SK-N-MC (cell line): ENCODE results near the gene EPAS1.

Experiments
- DNase-seq: peaks from one replicate; pipeline ENCODE4 v3.0.0-alpha.2; 2011; ENCODE audit warnings: low read depth, low spot score
- H3K27ac ChIP-seq: fragments of 200-600 bp; sonication (generic); 2 replicates; pipeline ENCODE4 v1.5.1; 2016; ENCODE audit warnings: mixed run types
- H3K36me3 ChIP-seq: fragments of 200-600 bp; sonication (generic); 2 replicates; pipeline ENCODE4 v1.6.1; 2017; ENCODE audit warnings: antibody characterized with exemption, low read length, mixed read lengths; ENCODE audit not compliant: insufficient read depth
- H3K4me3 ChIP-seq: fragments of 200-600 bp; sonication (generic); 2 replicates; pipeline ENCODE4 v1.5.1; 2016
- H3K9ac ChIP-seq: fragments of 200-600 bp; sonication (generic); 2 replicates; pipeline ENCODE4 v1.8.0; 2017; ENCODE audit warnings: mixed run types, mixed read lengths; ENCODE audit not compliant: insufficient read length
- H3K9me3 ChIP-seq: fragments of 200-600 bp; sonication (generic); 2 replicates; pipeline ENCODE4 v1.6.1; 2017; ENCODE audit warnings: low read depth, mild to moderate bottlenecking, antibody characterized with exemption, low read length, moderate library complexity, mixed read lengths
- EZH2 ChIP-seq: fragments of 200-600 bp; sonication (generic); IDR thresholded peaks from one replicate; pipeline ENCODE4 v1.6.1; 2017; ENCODE audit warnings: antibody characterized with exemption
- FOXP2 ChIP-seq: optimal IDR thresholded peaks from 2 replicates; pipeline ENCODE3; 2011; ENCODE audit warnings: mild to moderate bottlenecking, moderate library complexity; ENCODE audit not compliant: insufficient read depth; ENCODE audit errors: extremely low read length, control extremely low read depth
- POLR2AphosphoS5 ChIP-seq: IDR thresholded peaks from 2 replicates; pipeline ENCODE4 v1.6.1; 2012; ENCODE audit warnings: mild to moderate bottlenecking, low read depth, low read length, borderline replicate concordance

The EPAS1 gene

DNA sequence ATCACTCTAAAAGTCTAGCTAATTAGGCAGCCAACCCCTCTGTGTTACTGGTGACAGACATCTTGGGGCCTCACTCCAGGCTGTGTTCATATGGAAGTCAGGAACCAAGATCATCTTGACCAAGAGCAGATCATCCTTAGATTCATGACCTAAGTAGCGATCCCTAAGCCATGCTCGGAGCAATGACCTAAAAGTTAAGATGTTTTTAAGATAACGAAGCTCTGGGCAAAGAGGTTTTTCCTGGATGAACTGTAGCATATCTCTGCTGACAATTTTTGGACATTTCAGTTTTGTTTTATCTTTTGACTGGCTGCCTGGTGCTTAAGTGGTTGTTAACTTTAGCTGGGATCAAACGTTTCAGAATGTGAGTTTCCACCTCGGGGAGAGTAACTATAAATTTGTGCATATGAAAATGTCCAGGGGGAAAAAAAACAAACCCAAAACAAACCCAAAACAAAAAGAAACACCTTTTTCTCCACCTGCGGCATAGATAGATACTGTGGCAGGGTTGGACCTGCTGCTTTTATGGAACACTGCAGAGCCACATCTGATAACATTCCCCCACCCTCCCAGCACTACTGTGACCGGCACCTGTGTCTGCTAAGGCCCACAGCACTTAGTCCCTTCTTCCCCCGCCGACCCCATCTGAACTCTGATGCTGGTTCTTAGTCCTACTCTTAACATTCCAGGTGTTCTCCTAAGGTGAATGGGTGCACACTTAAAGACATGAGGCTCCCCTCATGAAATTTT is 45.5 kb downstream of the EPAS1 start:
- H3K4me3 ChIP-seq, result no peak overlapping the region
- DNase-seq, result no peak
- no peaks in the 10 kb centered on the region for H3K36me3 ChIP-seq
- no peak overlapping the region for H3K27ac ChIP-seq
- TF ChIP-seq EZH2, result no peak
- no peak for TF ChIP-seq POLR2AphosphoS5
- no peak for TF ChIP-seq FOXP2
- no peak overlapping the region for H3K9ac ChIP-seq
- H3K9me3 ChIP-seq, result no peaks in the 10 kb centered on the region

DNA sequence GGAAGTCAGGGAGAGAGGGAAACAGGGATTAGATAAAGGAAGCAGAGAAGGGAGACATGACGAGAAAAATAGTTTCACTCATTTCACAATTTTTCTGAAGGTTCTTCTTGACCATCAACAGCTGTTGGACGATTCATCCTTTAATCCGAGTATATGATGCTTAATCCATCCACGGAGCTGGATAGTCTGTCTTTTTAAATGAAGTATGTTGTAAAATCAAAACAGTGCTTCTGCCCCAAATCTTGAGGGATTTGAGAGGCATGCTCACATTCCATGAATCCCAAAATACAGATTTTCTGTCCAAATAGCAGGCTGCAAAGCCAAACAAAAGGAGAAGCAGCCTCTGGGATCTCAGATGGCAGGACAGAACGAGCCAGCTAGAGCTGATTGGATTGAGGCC is 47.5 kb downstream of the EPAS1 start:
- no peak for DNase-seq
- no peaks in the 10 kb centered on the region for H3K9me3 ChIP-seq
- TF ChIP-seq FOXP2 (no peak), EZH2 (no peak)
- H3K36me3 ChIP-seq, result no peaks in the 10 kb centered on the region
- H3K9ac ChIP-seq, result no peak overlapping the region
- H3K4me3 ChIP-seq, result no peak overlapping the region
- no peak overlapping the region for H3K27ac ChIP-seq

DNA sequence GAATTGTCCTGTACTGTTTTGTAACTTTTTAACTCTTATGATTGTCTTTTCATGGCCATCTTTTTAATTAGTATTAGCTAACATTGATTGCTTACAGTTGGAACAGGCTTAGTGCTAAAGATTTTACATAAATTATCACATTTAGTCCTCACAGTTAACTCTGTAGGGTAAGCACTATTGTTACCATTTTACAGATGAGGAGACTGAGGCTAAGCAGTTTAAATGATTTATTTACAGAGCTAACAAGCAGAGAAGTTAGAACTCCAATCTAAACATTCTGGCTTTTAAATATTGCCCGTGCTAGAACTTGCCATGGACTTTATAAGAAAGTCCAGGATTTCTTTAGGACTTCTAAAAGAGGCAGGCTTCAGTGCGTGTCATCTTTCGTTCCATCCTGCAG is 48.6 kb downstream of the EPAS1 start:
- Histone ChIP-seq H3K27ac (no peak overlapping the region), H3K4me3 (no peak overlapping the region), H3K9me3 (no peaks in the 10 kb centered on the region), H3K36me3 (no peaks in the 10 kb centered on the region), H3K9ac (no peak overlapping the region)
- TF ChIP-seq EZH2 (no peak), POLR2AphosphoS5 (no peak), FOXP2 (no peak)
- no peak for DNase-seq

DNA sequence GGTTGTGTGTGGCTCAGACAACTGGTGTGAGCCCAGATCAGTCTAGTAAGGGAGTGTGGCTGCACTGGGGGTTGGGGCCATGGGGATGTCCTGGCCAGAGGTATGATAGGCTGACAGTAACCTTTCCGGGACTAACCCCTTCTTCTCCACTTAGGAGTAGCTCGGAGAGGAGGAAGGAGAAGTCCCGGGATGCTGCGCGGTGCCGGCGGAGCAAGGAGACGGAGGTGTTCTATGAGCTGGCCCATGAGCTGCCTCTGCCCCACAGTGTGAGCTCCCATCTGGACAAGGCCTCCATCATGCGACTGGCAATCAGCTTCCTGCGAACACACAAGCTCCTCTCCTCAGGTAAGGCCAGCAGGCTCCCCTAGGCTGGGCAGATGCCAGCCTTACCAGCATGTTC is 49.5 kb downstream of the EPAS1 start:
- Histone ChIP-seq H3K4me3 (no peak overlapping the region), H3K36me3 (no peaks in the 10 kb centered on the region), H3K27ac (no peak overlapping the region), H3K9me3 (no peaks in the 10 kb centered on the region), H3K9ac (no peak overlapping the region)
- no peak for DNase-seq
- no peak for TF ChIP-seq EZH2
- no peak for TF ChIP-seq FOXP2
- TF ChIP-seq POLR2AphosphoS5, result no peak

GRCh38 chr2:46347648-46348280 is 50.6 kb downstream of the EPAS1 start:
- H3K9ac ChIP-seq, result no peak overlapping the region
- H3K4me3 ChIP-seq, result no peak overlapping the region
- no peak overlapping the region for H3K27ac ChIP-seq
- no peak for DNase-seq
- no peaks in the 10 kb centered on the region for H3K36me3 ChIP-seq
- no peak for TF ChIP-seq POLR2AphosphoS5
- no peak for TF ChIP-seq FOXP2
- no peak for TF ChIP-seq EZH2
- no peaks in the 10 kb centered on the region for H3K9me3 ChIP-seq

GRCh38 chr2:46349115-46349547 is 51.9 kb downstream of the EPAS1 start:
- DNase-seq, result no peak
- no peak overlapping the region for H3K9ac ChIP-seq
- no peak overlapping the region for H3K27ac ChIP-seq
- H3K4me3 ChIP-seq, result no peak overlapping the region
- no peaks in the 10 kb centered on the region for H3K36me3 ChIP-seq
- no peaks in the 10 kb centered on the region for H3K9me3 ChIP-seq
- no peak for TF ChIP-seq EZH2
- TF ChIP-seq POLR2AphosphoS5, result no peak
- no peak for TF ChIP-seq FOXP2

DNA sequence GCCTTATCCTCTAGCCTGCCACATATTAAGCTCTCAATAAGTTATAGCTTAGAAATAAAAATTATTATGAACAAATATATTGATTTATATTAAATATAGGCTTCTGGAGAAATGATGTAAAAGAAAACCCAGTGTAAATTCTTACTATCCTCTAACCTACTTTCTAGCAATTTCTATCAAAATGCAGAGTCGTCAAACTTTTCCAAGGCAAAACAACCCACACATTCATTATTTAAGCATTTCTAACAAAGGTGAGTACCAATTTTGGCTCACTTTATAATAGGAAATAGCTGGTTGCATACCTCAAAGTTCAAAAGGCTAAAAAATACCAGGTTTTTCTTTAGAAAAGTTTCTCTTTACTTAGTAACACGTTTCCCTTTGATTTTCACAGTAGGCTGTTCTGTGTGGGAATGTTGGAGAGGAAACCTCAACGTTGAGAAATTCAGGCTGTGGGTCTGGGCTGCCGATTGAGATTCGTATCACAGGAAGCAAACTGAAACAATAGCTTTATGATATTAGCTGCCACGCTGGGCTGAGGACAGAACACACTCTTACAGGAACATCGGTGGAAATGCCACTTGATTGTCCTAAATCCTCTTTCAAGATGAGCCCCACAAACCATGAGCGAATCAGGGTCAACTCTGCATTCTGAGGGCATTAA is 53.0 kb downstream of the EPAS1 start:
- H3K4me3 ChIP-seq, result no peak overlapping the region
- no peaks in the 10 kb centered on the region for H3K36me3 ChIP-seq
- TF ChIP-seq EZH2, result no peak
- no peak for TF ChIP-seq POLR2AphosphoS5
- no peak for TF ChIP-seq FOXP2
- H3K27ac ChIP-seq, result no peak overlapping the region
- no peaks in the 10 kb centered on the region for H3K9me3 ChIP-seq
- no peak for DNase-seq
- no peak overlapping the region for H3K9ac ChIP-seq

GRCh38 chr2:46351098-46351749 is 54.0 kb downstream of the EPAS1 start:
- H3K9ac ChIP-seq, result no peak overlapping the region
- no peak overlapping the region for H3K27ac ChIP-seq
- H3K36me3 ChIP-seq, result no peaks in the 10 kb centered on the region
- H3K4me3 ChIP-seq, result no peak overlapping the region
- TF ChIP-seq FOXP2, result no peak
- no peak for TF ChIP-seq POLR2AphosphoS5
- no peak for TF ChIP-seq EZH2
- no peak for DNase-seq
- H3K9me3 ChIP-seq, result no peaks in the 10 kb centered on the region
